Measurements from ENCODE around the gene LRRFIP1.

DNA sequence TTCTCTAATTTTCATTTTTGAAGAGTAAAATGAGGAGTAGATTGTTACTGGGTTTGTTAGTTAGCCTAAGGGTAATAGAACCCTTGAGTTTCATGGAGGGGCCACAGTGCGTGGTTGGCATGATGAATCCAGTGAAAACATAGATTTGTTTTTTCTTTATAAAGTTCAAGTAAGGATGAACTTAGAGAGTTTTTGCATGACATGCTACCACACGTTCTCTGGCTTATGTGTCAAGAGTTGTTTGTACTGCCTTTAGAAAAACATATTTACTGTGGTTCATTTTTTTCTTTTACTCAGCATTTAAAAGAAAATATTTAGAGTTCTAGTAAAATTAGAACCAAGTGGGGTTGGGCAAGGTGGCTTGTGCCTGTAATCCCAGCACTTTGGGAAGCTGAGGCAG is 193.0 kb downstream of the LRRFIP1 start:
- TF ChIP-seq, protein P1, sequence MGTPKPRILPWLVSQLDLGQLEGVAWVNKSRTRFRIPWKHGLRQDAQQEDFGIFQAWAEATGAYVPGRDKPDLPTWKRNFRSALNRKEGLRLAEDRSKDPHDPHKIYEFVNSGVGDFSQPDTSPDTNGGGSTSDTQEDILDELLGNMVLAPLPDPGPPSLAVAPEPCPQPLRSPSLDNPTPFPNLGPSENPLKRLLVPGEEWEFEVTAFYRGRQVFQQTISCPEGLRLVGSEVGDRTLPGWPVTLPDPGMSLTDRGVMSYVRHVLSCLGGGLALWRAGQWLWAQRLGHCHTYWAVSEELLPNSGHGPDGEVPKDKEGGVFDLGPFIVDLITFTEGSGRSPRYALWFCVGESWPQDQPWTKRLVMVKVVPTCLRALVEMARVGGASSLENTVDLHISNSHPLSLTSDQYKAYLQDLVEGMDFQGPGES (IDR thresholded peaks at IDR 0.05): no peak
- TF ChIP-seq POLR2A (IDR thresholded peaks at IDR 0.05; ENCODE audit: low read depth, low read length): no peak
- no peak for TF ChIP-seq EP300 (IDR thresholded peaks at IDR 0.05; ENCODE audit: borderline replicate concordance in 1 of 2, control insufficient read depth in 1 of 2, low read depth in 2 of 2, low read length in 2 of 2)
- TF ChIP-seq, protein P2, sequence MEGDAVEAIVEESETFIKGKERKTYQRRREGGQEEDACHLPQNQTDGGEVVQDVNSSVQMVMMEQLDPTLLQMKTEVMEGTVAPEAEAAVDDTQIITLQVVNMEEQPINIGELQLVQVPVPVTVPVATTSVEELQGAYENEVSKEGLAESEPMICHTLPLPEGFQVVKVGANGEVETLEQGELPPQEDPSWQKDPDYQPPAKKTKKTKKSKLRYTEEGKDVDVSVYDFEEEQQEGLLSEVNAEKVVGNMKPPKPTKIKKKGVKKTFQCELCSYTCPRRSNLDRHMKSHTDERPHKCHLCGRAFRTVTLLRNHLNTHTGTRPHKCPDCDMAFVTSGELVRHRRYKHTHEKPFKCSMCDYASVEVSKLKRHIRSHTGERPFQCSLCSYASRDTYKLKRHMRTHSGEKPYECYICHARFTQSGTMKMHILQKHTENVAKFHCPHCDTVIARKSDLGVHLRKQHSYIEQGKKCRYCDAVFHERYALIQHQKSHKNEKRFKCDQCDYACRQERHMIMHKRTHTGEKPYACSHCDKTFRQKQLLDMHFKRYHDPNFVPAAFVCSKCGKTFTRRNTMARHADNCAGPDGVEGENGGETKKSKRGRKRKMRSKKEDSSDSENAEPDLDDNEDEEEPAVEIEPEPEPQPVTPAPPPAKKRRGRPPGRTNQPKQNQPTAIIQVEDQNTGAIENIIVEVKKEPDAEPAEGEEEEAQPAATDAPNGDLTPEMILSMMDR (IDR thresholded peaks at IDR 0.05 in 2 of 3, conservative IDR thresholded peaks at IDR 0.05 in 1 of 3; ENCODE audit: control insufficient read depth in 2 of 3, extremely low read depth in 1 of 3, insufficient read depth in 1 of 3, low read depth in 3 of 3, low read length in 3 of 3): no peak
- TF ChIP-seq, protein P3, sequence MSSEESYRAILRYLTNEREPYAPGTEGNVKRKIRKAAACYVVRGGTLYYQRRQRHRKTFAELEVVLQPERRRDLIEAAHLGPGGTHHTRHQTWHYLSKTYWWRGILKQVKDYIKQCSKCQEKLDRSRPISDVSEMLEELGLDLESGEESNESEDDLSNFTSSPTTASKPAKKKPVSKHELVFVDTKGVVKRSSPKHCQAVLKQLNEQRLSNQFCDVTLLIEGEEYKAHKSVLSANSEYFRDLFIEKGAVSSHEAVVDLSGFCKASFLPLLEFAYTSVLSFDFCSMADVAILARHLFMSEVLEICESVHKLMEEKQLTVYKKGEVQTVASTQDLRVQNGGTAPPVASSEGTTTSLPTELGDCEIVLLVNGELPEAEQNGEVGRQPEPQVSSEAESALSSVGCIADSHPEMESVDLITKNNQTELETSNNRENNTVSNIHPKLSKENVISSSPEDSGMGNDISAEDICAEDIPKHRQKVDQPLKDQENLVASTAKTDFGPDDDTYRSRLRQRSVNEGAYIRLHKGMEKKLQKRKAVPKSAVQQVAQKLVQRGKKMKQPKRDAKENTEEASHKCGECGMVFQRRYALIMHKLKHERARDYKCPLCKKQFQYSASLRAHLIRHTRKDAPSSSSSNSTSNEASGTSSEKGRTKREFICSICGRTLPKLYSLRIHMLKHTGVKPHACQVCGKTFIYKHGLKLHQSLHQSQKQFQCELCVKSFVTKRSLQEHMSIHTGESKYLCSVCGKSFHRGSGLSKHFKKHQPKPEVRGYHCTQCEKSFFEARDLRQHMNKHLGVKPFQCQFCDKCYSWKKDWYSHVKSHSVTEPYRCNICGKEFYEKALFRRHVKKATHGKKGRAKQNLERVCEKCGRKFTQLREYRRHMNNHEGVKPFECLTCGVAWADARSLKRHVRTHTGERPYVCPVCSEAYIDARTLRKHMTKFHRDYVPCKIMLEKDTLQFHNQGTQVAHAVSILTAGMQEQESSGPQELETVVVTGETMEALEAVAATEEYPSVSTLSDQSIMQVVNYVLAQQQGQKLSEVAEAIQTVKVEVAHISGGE (CRISPR knock-in tag; IDR thresholded peaks at IDR 0.05): no peak
- no peak for TF ChIP-seq CBX5 (IDR thresholded peaks at IDR 0.05; ENCODE audit: low read depth)
- TF ChIP-seq TAF1 (IDR thresholded peaks at IDR 0.05; ENCODE audit: borderline replicate concordance, low read depth, low read length): no peak
- TF ChIP-seq YBX1 (IDR thresholded peaks at IDR 0.05): no peak
- TF ChIP-seq PAX8 (IDR thresholded peaks at IDR 0.05): no peak
- TF ChIP-seq, protein P4, sequence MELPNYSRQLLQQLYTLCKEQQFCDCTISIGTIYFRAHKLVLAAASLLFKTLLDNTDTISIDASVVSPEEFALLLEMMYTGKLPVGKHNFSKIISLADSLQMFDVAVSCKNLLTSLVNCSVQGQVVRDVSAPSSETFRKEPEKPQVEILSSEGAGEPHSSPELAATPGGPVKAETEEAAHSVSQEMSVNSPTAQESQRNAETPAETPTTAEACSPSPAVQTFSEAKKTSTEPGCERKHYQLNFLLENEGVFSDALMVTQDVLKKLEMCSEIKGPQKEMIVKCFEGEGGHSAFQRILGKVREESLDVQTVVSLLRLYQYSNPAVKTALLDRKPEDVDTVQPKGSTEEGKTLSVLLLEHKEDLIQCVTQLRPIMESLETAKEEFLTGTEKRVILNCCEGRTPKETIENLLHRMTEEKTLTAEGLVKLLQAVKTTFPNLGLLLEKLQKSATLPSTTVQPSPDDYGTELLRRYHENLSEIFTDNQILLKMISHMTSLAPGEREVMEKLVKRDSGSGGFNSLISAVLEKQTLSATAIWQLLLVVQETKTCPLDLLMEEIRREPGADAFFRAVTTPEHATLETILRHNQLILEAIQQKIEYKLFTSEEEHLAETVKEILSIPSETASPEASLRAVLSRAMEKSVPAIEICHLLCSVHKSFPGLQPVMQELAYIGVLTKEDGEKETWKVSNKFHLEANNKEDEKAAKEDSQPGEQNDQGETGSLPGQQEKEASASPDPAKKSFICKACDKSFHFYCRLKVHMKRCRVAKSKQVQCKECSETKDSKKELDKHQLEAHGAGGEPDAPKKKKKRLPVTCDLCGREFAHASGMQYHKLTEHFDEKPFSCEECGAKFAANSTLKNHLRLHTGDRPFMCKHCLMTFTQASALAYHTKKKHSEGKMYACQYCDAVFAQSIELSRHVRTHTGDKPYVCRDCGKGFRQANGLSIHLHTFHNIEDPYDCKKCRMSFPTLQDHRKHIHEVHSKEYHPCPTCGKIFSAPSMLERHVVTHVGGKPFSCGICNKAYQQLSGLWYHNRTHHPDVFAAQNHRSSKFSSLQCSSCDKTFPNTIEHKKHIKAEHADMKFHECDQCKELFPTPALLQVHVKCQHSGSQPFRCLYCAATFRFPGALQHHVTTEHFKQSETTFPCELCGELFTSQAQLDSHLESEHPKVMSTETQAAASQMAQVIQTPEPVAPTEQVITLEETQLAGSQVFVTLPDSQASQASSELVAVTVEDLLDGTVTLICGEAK (IDR thresholded peaks at IDR 0.05; ENCODE audit: borderline replicate concordance): no peak

Measured in GM12878 (cell line).